ENCODE data around the gene TIMM10B.

GRCh38 chr11:6475936-6476335, 5.4 kb upstream of the TIMM10B start:
- TF ChIP-seq CTCF (conservative IDR thresholded peaks at IDR 0.05) (no peak), EZH2 (IDR thresholded peaks at IDR 0.05; ENCODE audit: low read depth) (no peak)

Data from PC-9 (cell line).